Fibroblast of the aortic adventitia (primary cell): Measurements from ENCODE around the gene EYS. TPM values are rescaled to one million over a fixed set of nuclear protein-coding genes. Genes with fewer than 3 reads are reported as not detected.

Source experiments
- DNase-seq: peaks from one replicate; pipeline ENCODE4 v3.0.0-alpha.2; 2010; ENCODE audit warnings: low read depth
- H3K4me3 ChIP-seq: 2 replicates; pipeline ENCODE4 v1.5.1; 2011; ENCODE audit warnings: low read depth, mild to moderate bottlenecking, control low read depth, low read length, moderate library complexity
- CTCF ChIP-seq: IDR thresholded peaks from 2 replicates; pipeline ENCODE4 v1.5.1; 2011; ENCODE audit warnings: mild to moderate bottlenecking, low read length, control low read depth, inconsistent platforms; ENCODE audit not compliant: insufficient read depth
- total RNA-seq: library from RNA; depleted of rRNA; stranded (reverse); fragments of >200 nt; gene quantifications from 2 replicates; pipeline ENCODE4 v1.2.3, GENCODE V29; 2012; ENCODE audit warnings: low replicate concordance

EYS gene
- total RNA-seq, result 0.09 TPM in 1 of 2 replicates, not detected in the other

- H3K4me3 ChIP-seq, result no peak within 1 kb of the TSS
- TF ChIP-seq CTCF, result no peak
- no peak for DNase-seq
These were observed at the start of gene EYS for GRCh38 chr6:65707126-65707826. Gene EYS (minus strand): TSS chr6:65707226. CDS start chr6:65495410, 211,816 bp downstream.

- no peak for DNase-seq
- no peak overlapping the region for H3K4me3 ChIP-seq
- no peak for TF ChIP-seq CTCF
These were observed 39.3 kb upstream of the EYS start for GRCh38 chr6:65746302-65746701.

- no peak for DNase-seq
- no peak overlapping the region for H3K4me3 ChIP-seq
- no peak for TF ChIP-seq CTCF
These were observed 38.6 kb upstream of the EYS start for GRCh38 chr6:65745614-65746013.

- no peak overlapping the region for H3K4me3 ChIP-seq
- DNase-seq, result no peak
- no peak for TF ChIP-seq CTCF
These were observed 22.0 kb upstream of the EYS start for GRCh38 chr6:65728879-65729479.

GRCh38 chr6:65719101-65719500, 12.1 kb upstream of the EYS start:
- no peak overlapping the region for H3K4me3 ChIP-seq
- no peak for TF ChIP-seq CTCF
- no peak for DNase-seq

GRCh38 chr6:65711531-65711930, 4.5 kb upstream of the EYS start:
- H3K4me3 ChIP-seq, result no peak overlapping the region
- TF ChIP-seq CTCF, result no peak
- DNase-seq, result no peak
